HG02970 (cell line): Measurements from ENCODE around the gene CLMN.
A peak's percentile ranks its signal among the peaks of the same experiment; 100 is the strongest.

Experiments
- ATAC-seq: cut with Tn5 transposase; IDR thresholded peaks from one replicate; pipeline ENCODE4 v1.9.1; 2021; ENCODE audit warnings: mild to moderate bottlenecking, moderate library complexity, moderate number of reproducible peaks; ENCODE audit not compliant: unreplicated experiment, low FRiP score

CLMN gene

GRCh38 chr14:95268350-95268749 is 51.4 kb downstream of the CLMN start:
- ATAC-seq, result no peak

GRCh38 chr14:95267306-95267705 is 52.4 kb downstream of the CLMN start:
- ATAC-seq, result no peak

GRCh38 chr14:95265106-95266094 is 54.3 kb downstream of the CLMN start:
- peak; percentile 89 for ATAC-seq

GRCh38 chr14:95264271-95264973 is 55.3 kb downstream of the CLMN start:
- no peak for ATAC-seq

GRCh38 chr14:95263527-95264231 is 56.0 kb downstream of the CLMN start:
- no peak for ATAC-seq

GRCh38 chr14:95262511-95262891 is 57.2 kb downstream of the CLMN start:
- ATAC-seq, result no peak

- no peak for ATAC-seq
These were observed 57.8 kb downstream of the CLMN start for GRCh38 chr14:95261616-95262510.

- ATAC-seq, result no peak
These were observed 59.0 kb downstream of the CLMN start for GRCh38 chr14:95260537-95261361.

GRCh38 chr14:95258754-95259593 is 60.7 kb downstream of the CLMN start:
- ATAC-seq, result no peak

- ATAC-seq, result no peak
These were observed 61.6 kb downstream of the CLMN start for GRCh38 chr14:95258156-95258555.

GRCh38 chr14:95257521-95257920 is 62.2 kb downstream of the CLMN start:
- ATAC-seq, result no peak

- no peak for ATAC-seq
These were observed 63.0 kb downstream of the CLMN start for GRCh38 chr14:95256776-95257060.

- no peak for ATAC-seq
These were observed 63.5 kb downstream of the CLMN start for GRCh38 chr14:95256002-95256775.

- no peak for ATAC-seq
These were observed 64.2 kb downstream of the CLMN start for GRCh38 chr14:95255487-95255886.

GRCh38 chr14:95255013-95255412 is 64.7 kb downstream of the CLMN start:
- no peak for ATAC-seq

GRCh38 chr14:95254288-95254687 is 65.4 kb downstream of the CLMN start:
- ATAC-seq, result no peak

GRCh38 chr14:95253039-95253630 is 66.6 kb downstream of the CLMN start:
- ATAC-seq, result no peak
